Spleen (tissue), 7 donors: ENCODE measurements around the gene SLC35F3.

Experiments
- CTCF ChIP-seq, 11 experiments: fragments of 200-600 bp in 7 of 11; fragments of 450-650 bp in 4 of 11; sonication (generic) in 4 of 11; IDR thresholded peaks in 8 of 11; conservative IDR thresholded peaks in 3 of 11; 1 replicate in 7 of 11; 2 replicates in 4 of 11; pipeline versions ENCODE4 v1.4.0 to v1.8.0; 2016 to 2021; ENCODE audit warnings: antibody characterized with exemption in 11 of 11, inconsistent platforms in 4 of 11, mild to moderate bottlenecking in 1 of 11
- POLR2A ChIP-seq, 3 donors: fragments of 450-650 bp; IDR thresholded peaks; one replicate each; pipeline ENCODE4 v1.5.1; 2017; ENCODE audit warnings: antibody characterized with exemption in 3 of 3, mild to moderate bottlenecking in 1 of 3
- donor health status: DM: no; HTN: no; CAD: no; lungs with moderate emphysema.
- donor health status: DM: no; HTN: no; CAD: no.
- donor health status: DM: no; HTN: no; CAD: no.

- no peak for TF ChIP-seq CTCF (IDR thresholded peaks at IDR 0.05 in 8 of 11, conservative IDR thresholded peaks at IDR 0.05 in 3 of 11)
- TF ChIP-seq POLR2A (IDR thresholded peaks at IDR 0.05), result no peak
Measured at GRCh38 chr1:234047123-234047522, 142.6 kb downstream of the SLC35F3 start.
